BJ (cell line): ENCODE results near the gene CSNK1G2. TPM values are rescaled to one million over a fixed set of nuclear protein-coding genes. Genes with fewer than 3 reads are reported as not detected.

ENCODE experiments used
- CTCF ChIA-PET: fragments of 350-600 bp; formaldehyde crosslinking; extraction: SDS; loops from one replicate; lab custom pipeline; 2021; ENCODE audit warnings: antibody characterized with exemption, inconsistent platforms; lab: Yijun Ruan, JAX
- POLR2A ChIA-PET: fragments of 300-600 bp; sonication (Branson Sonifier 250); formaldehyde crosslinking; extraction: SDS; loops from one replicate; lab custom pipeline; 2021; ENCODE audit warnings: antibody characterized with exemption; lab: Charles Lee
- DNase-seq: peaks from one replicate; pipeline ENCODE4 v3.0.0-alpha.2; 2011; ENCODE audit warnings: low read depth
- H3K27me3 ChIP-seq: 2 replicates; pipeline ENCODE4 v1.6.0; 2011; ENCODE audit warnings: low read length; ENCODE audit not compliant: control insufficient read depth, insufficient read depth
- H3K36me3 ChIP-seq: 2 replicates; pipeline ENCODE4 v1.5.1; 2011; ENCODE audit warnings: low read length; ENCODE audit not compliant: control insufficient read depth, insufficient read depth
- H3K4me3 ChIP-seq: 2 replicates; pipeline ENCODE4 v1.5.1; 2011; ENCODE audit warnings: low read depth, mild to moderate bottlenecking, control low read depth, low read length
- CTCF ChIP-seq: IDR thresholded peaks from 2 replicates; pipeline ENCODE4 v1.5.1; 2011; ENCODE audit warnings: low read depth, mild to moderate bottlenecking, control low read depth, inconsistent platforms, low read length, moderate library complexity; ENCODE audit not compliant: insufficient read depth
- polyA plus RNA-seq: library from polyadenylated mRNA; depleted of rRNA; stranded (reverse); fragments of >200 nt; gene quantifications from 2 replicates; pipeline ENCODE4 v1.2.3, GENCODE V29; 2011

Gene CSNK1G2
- polyA plus RNA-seq, 1 experiment = 48.1 TPM

- Histone ChIP-seq H3K4me3 (no peak overlapping the region), H3K27me3 (no peaks in the 10 kb centered on the region), H3K36me3 (no peaks in the 10 kb centered on the region)
- TF ChIP-seq CTCF = no peak
- POLR2A ChIA-PET = no interaction called here
- CTCF ChIA-PET = interaction anchor here (0.8 to 1.7 kb wide), 4 partner anchors 87 to 385 kb away, joined by 3 to 5 read pairs (median 4); no protein-coding TSS in a partner anchor
- DNase-seq = no peak
Observed at GRCh38 chr19:1931445-1931844, 9.5 kb upstream of the CSNK1G2 start.

DNA sequence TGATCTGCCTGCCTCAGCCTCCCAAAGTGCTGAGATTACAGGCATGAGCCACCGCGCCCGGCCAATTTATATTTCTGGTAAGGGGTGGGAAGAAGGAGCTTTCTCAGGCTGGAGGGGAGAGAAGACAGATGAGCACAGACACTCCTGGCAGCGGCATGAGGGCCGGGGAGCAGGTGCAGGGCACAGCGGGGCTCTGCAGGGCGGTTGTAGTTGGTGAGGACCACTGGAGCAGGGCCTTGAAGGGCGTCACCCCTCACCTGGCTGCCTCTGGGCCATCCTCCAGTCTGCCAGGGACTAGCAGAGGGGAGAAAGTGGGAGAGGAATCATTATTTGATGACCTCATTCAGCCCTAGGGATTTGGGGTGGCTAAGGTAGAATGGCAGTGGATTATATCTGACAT, 8.6 kb upstream of the CSNK1G2 start:
- Histone ChIP-seq H3K27me3 (no peaks in the 10 kb centered on the region), H3K4me3 (no peak overlapping the region), H3K36me3 (no peaks in the 10 kb centered on the region)
- POLR2A ChIA-PET = no interaction called here
- CTCF ChIA-PET = interaction anchor here (0.9 kb wide), 1 partner anchor 138 kb away, joined by 3 read pairs; no protein-coding TSS in a partner anchor
- DNase-seq = no peak
- no peak for TF ChIP-seq CTCF

DNA sequence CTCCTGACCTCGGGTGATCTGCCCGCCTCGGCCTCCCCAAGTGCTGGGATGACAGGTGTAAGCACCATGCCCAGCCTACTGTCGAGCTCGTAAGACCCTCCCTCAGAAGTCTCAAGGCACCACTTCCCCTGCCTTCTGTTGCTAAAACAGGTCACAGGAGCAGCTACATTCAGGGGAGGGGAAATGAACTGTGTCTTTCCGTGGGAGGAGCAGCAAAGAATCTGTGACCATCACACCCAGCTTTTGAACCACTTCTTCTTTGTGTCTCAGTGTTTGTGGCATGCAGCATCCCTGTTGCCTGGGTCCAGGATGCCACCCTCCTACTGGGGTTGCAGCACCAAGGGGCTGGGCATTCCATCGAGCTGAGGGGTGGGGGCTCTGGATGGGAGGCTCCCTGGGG, 7.7 kb upstream of the CSNK1G2 start:
- Histone ChIP-seq H3K27me3 (no peaks in the 10 kb centered on the region), H3K4me3 (no peak overlapping the region), H3K36me3 (no peaks in the 10 kb centered on the region)
- no peak for TF ChIP-seq CTCF
- DNase-seq = no peak
- CTCF ChIA-PET = interaction anchor here (0.5 to 1.1 kb wide), 3 partner anchors 135 to 383 kb away, joined by 3 to 4 read pairs (median 3); no protein-coding TSS in a partner anchor
- POLR2A ChIA-PET = no interaction called here

GRCh38 chr19:1933942-1934341, 7.0 kb upstream of the CSNK1G2 start:
- no peak for TF ChIP-seq CTCF
- no peak for DNase-seq
- POLR2A ChIA-PET = no interaction called here
- Histone ChIP-seq H3K36me3 (no peaks in the 10 kb centered on the region), H3K4me3 (no peak overlapping the region), H3K27me3 (no peaks in the 10 kb centered on the region)
- CTCF ChIA-PET = interaction anchor here (1.1 kb wide), 1 partner anchor 382 kb away, joined by 4 read pairs; no protein-coding TSS in a partner anchor

DNA sequence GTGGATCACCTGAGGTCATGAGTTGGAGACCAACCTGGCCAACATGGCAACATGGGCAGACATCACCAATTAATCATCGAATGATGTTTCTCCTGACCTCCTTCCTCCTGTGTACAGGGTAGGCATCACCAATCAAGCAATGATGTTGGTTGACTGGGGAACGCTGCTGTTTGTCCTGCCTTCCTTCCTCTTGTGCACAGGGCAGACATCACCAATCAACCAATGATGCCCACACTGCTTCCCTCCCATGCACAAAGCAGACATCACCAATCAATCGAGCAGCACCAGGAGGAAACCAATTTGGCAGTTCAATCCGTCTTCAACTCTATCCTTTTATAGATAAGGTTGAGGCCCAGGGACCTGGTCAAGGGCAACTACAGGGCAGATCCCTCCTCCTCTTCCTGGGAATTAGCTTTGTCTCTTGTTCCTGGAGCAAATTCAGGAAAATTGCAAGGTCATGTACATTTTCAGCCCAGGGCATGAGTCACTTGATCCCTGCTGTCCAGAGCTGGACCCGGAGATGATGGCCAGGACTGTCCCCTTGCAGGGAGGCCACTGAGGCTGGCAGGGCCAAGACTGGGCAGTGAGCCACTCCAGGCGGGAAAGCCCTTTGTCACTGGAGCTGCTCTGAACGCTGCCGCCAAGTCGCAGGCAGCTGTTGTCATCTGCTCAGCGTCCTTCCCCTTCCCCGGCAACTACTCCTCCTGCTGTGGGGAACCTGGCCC, 5.3 kb upstream of the CSNK1G2 start:
- no peak for TF ChIP-seq CTCF
- Histone ChIP-seq H3K36me3 (no peaks in the 10 kb centered on the region), H3K4me3 (no peak overlapping the region), H3K27me3 (no peaks in the 10 kb centered on the region)
- ChIA-PET POLR2A (no interaction called here), CTCF (interaction anchor here (1.2 to 1.6 kb wide), 2 partner anchors 7 to 12 kb away, joined by 3 to 6 read pairs; no protein-coding TSS in a partner anchor)
- DNase-seq = no peak
